T-helper 1 cell (primary cell): ENCODE results near the gene DLG2.

Experiments
- DNase-seq, 5 donors: peaks; one replicate each; pipeline ENCODE4 v3.0.0-alpha.2; 2012 to 2020

DLG2 gene

GRCh38 chr11:83948200-83948599 lies 1678.9 kb downstream of the DLG2 start:
- DNase-seq, result no peak

GRCh38 chr11:83945976-83946375 lies 1681.2 kb downstream of the DLG2 start:
- no peak for DNase-seq

- no peak for DNase-seq
Measured at GRCh38 chr11:83941050-83941449, 1686.1 kb downstream of the DLG2 start.

GRCh38 chr11:83938148-83938547 lies 1689.0 kb downstream of the DLG2 start:
- no peak for DNase-seq

GRCh38 chr11:83933008-83933407 lies 1694.1 kb downstream of the DLG2 start:
- no peak for DNase-seq

GRCh38 chr11:83927422-83927821 lies 1699.7 kb downstream of the DLG2 start:
- DNase-seq, result no peak

- no peak for DNase-seq
Measured at GRCh38 chr11:83924795-83925542, 1702.2 kb downstream of the DLG2 start.

GRCh38 chr11:83923961-83924360 lies 1703.2 kb downstream of the DLG2 start:
- DNase-seq, result no peak

- no peak for DNase-seq
Measured at GRCh38 chr11:83922953-83923352, 1704.2 kb downstream of the DLG2 start.

GRCh38 chr11:83922318-83922717 lies 1704.8 kb downstream of the DLG2 start:
- DNase-seq, result no peak

- DNase-seq, result no peak
Measured at GRCh38 chr11:83921447-83922192, 1705.5 kb downstream of the DLG2 start.

GRCh38 chr11:83918476-83918875 lies 1708.7 kb downstream of the DLG2 start:
- DNase-seq, result no peak

- no peak for DNase-seq
Measured at GRCh38 chr11:83914995-83915394, 1712.1 kb downstream of the DLG2 start.

GRCh38 chr11:83909579-83910534 lies 1717.3 kb downstream of the DLG2 start:
- DNase-seq, result no peak

- no peak for DNase-seq
Measured at GRCh38 chr11:83908298-83908856, 1718.8 kb downstream of the DLG2 start.

GRCh38 chr11:83895516-83895915 lies 1731.6 kb downstream of the DLG2 start:
- DNase-seq, result no peak

GRCh38 chr11:83881428-83881827 lies 1745.7 kb downstream of the DLG2 start:
- DNase-seq, result no peak

GRCh38 chr11:83871054-83871453 lies 1756.1 kb downstream of the DLG2 start:
- no peak for DNase-seq

- no peak for DNase-seq
Measured at GRCh38 chr11:83866655-83867054, 1760.5 kb downstream of the DLG2 start.

- DNase-seq, result no peak
Measured at GRCh38 chr11:83865636-83866461, 1761.3 kb downstream of the DLG2 start.

GRCh38 chr11:83864412-83865057 lies 1762.6 kb downstream of the DLG2 start:
- DNase-seq, result no peak
